ENCODE data around the gene PIP4K2C.
A peak's percentile ranks its signal among the peaks of the same experiment; 100 is the strongest.
"Not testable (repeated sequence)": the region's sequence is repeated elsewhere in the genome, so short reads cannot be mapped to it uniquely, and the experiment has no call there.

PIP4K2C gene

DNA sequence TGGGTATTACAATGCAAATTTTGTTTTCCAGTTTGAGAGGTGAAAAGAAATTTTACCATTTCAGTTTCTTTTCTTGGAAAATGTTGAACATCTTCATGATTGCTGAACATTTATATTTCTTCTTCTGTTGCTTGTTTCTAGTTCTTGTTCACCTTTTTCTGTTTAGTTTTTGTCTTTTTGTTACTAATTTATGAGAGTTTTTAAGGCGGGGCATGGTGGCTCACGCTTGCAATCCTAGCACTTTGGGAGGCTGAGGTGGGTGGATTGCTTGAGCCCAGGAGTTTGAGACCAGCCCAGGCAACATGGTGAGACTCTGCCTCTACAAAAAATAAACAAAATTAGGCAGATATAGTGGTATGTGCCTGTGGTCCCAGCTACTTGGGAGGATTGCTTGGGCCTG is 30.5 kb upstream of the PIP4K2C start:
- DNase-seq = no peak

DNA sequence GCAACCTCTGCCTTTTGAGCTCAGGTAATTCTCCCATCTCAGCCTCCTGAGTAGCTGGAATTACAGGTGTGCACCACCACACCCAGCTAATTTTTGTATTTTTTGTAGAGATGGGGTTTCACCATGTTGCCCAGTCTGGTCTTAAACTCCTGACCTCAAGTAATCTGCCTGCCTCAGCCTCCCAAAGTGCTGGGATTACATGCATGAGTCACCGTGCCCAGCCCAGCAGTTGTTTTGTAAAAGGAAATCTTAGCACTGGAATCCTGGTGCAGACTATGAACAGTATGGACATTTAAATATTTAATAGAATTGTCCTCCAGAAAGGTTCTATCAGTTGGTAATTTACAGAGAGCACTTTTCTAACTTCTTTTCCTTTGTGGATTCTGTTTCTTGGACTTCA is 29.9 kb upstream of the PIP4K2C start:
- peak; percentile 9 for DNase-seq

DNA sequence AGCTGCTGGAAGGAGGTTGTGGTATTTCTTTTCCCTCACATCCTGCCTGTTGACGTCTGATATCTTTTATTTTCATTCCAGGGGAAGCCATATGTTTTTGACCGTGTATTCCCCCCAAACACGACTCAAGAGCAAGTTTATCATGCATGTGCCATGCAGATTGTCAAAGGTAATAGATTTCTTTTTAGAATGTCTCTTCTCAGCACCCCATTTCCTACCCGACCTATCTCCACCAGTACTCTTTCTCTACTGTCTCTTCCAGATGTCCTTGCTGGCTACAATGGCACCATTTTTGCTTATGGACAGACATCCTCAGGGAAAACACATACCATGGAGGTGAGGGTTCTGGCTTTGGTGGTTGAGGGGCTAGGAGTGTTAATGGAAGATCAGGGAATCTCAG is 27.6 kb upstream of the PIP4K2C start:
- no peak for DNase-seq

DNA sequence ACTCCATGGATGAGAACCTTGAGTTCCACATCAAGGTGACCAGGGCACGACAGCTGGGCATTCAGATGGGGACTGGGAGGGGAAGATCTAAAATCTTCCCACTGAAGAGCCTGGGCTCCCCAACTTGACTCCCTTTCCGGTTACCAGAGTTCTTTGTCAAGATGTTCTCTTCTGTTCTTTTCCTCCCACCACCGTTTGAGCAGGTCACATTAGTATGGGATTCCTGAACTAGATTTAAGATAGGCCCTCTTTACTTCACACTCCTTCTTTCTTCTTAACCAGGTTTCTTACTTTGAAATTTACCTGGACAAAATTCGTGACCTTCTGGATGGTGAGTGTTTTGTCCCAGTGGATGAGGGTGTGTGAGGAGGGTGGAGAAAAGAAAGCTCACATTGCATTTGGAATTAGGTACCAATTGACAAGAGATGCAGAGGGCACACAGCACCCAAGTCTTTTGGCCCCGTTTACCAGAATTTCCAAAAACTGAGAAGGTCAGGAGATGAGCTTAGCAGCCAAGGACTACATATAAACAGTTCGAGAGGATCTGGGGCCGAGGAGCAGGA is 26.7 kb upstream of the PIP4K2C start:
- no peak for DNase-seq

DNA sequence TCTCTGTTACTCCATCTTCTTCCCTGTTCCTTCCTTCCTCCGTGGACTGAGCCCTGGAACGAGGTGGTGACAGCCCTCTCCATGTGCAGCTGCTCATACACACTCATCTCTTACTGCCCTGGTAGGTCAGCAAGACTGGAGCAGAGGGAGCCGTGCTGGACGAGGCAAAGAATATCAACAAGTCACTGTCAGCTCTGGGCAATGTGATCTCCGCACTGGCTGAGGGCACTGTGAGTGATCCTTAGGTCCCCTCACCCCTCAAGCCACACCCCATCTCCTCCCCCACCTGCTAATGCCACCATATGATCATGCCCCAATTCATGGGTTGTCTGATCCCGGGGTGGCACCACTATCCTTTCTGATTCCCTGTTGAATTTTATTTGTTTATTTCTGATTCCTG is 22.2 kb upstream of the PIP4K2C start:
- no peak for DNase-seq

DNA sequence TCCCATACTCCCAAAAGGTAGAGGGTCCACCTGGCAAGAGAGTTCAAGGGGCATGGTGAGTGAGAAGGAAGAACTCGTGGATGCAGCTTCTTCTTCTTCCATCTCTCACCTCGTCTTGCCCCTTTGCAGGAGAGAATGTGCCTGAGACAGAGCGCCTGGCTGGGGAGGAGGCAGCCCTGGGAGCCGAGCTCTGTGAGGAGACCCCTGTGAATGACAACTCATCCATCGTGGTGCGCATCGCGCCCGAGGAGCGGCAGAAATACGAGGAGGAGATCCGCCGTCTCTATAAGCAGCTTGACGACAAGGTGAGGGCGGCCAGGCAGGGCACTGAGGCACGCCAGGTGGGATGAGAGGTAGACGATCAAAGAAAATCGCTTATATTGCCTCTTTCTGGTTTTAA is 21.1 kb upstream of the PIP4K2C start:
- no peak for DNase-seq

DNA sequence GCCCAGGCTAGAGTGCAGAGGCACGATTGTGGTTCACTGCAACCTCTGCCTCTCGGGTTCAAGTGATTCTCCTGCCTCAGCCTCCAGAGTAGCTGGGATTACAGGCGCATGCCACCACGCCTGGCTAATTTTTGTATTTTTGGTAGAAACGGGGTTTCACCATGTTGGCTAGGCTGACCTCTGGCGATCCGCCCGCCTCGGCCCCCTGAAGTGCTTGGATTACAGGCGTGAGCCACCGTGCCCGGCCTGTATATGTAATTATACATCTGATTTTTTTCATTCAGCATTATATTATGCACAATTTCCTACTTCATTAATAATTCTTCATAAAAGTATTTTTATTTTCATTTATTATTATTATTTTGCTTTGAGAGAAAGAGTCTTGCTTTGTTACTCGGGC is 20.6 kb upstream of the PIP4K2C start:
- DNase-seq = not testable (repeated sequence)

DNA sequence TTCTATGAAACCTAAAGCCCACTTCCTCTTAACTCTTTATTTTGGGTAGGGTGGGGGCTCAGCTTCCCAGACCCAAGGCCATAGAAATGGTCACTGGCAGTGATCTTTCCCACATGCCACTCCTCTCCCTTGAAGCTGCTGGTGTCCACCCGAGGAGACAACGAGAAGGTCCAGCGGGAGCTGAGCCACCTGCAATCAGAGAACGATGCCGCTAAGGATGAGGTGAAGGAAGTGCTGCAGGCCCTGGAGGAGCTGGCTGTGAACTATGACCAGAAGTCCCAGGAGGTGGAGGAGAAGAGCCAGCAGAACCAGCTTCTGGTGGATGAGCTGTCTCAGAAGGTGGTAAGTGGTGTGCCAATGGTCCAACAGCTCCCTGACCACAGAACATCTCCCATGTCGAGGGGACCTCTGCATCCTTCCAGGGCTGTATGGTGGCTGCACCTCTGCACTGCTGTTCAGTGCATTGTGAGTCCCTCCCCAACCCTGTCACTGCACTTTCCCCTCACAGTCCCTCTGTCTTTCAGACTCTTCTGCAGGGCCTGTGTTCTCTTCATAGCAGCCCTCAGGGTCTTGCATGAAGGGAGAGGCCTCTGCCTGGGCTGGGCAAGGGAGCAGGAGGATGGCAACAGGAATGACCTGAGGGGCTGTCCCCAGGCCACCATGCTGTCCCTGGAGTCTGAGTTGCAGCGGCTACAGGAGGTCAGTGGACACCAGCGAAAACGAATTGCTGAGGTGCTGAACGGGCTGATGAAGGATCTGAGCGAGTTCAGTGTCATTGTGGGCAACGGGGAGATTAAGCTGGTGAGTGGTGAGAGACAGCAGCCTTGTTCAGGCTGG is 18.8 kb upstream of the PIP4K2C start:
- no peak for DNase-seq

DNA sequence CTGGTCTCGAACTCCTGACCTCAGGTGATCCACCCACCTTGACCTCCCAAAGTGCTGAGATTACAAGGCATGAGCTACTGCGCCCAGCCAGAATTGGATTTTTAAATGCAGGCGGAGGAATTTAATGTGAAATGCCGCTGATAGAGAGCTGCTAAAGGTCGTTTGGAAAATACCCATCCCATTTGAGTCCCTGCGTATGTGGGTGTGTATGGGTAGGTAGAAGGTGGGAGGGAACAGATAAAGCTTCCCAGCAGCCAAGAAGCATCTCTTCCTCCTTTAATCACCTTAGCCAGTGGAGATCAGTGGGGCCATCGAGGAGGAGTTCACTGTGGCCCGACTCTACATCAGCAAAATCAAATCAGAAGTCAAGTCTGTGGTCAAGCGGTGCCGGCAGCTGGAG is 16.2 kb upstream of the PIP4K2C start:
- DNase-seq = no peak

DNA sequence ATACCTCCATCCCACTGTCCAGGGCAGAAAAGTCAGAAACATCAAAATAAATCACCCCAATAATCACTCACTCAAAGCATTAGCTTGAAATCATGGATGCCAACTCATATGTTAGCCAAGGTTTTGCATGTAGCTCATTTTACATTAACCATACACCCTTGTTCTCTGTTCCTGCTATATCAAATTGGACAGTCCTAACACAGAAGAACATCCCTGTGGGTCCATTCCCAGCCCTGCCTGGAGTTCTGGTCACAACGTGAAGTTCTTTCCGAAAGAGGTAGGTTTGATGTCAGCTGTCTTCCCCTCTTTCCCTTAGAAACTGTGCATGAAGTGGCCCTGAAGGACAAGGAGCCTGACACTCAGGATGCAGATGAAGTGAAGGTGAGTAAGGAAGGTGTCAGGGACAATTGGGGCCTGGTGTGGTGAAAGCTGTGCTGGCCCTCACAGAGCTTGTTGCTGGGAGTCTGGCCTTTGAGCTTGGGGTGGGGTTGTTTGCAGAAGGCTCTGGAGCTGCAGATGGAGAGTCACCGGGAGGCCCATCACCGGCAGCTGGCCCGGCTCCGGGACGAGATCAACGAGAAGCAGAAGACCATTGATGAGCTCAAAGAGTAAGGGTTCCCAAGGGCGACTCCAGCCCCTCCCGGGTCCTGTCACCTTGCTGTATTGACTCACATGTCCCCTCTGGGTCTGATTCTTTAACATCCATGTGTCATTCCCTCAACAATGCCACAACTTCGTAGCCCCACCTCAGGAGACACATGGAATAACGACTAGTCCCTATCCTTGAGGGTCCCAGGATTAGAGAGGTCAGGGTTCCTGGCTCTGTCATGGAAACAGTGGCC is 15.0 kb upstream of the PIP4K2C start:
- DNase-seq = no peak

DNA sequence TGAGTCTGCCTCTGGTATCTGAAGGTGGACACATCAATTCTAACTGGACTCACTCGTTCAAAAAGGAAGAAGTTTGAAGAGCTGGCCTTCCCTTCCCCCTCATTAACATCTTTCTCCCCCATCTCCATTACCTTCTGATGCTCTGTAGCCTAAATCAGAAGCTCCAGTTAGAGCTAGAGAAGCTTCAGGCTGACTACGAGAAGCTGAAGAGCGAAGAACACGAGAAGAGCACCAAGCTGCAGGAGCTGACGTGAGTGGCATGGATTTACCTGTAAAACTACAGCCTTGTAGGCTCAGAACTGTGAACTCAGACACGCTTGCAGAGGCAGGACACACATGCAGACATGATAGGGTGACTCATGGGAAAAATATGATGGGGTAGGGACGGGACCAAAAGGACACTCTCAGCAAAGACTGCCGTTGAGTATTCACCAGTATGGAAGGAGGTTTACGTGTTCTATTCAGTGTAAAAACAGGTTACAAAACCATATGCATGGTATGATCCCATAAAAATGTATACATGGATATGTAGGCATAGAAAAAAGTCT is 14.3 kb upstream of the PIP4K2C start:
- DNase-seq = no peak

DNA sequence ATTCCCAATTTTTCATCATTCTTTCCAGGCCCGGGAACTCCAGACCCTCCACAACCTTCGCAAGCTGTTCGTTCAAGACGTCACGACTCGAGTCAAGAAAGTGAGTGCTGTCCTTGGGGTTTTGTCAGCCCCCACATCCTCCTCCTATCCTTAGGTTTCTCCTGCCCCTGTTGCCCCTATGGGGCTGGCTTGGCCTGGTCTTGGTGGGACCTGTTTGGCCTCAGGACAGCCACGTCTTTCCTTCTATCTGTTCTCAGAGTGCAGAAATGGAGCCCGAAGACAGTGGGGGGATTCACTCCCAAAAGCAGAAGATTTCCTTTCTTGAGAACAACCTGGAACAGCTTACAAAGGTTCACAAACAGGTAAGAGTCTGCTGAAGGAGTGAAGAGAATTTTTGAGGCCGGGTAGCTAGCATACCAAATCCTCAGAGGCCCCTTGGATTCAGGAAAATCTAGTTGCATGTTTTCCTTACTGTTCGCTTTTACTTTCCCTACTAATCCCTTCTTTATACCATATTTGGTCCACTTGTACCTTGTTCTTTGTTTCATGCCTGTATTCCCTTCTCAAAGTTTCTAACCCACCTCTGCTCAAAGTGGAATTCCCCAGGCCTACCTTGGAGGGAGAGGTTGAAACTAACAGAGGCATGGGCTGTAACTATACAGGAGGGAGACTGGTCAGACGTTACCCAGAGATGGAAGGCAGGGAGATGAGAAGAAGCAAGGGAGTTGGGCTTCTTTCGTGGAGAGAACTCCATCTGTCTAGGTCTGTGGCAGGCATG is 12.8 kb upstream of the PIP4K2C start:
- no peak for DNase-seq

DNA sequence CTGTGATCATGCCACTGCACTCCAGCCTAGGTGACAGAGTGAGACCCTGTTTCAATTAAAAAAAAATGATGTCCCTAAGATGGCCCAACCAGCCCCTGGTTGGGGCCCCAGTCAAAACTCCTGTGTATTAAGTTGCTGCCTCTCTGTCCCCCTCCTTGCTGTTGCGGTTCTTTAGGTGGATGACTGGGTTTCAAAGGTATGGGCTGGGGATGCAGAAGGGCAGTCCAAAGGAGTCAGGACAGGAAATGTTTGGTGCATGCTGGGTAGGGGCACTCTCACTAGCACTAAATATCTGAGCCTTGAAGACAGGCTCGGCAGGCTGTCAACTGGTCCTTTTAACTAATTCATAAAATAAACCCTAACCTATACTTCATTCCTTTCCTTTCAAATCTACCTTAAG is 12.0 kb upstream of the PIP4K2C start:
- no peak for DNase-seq

DNA sequence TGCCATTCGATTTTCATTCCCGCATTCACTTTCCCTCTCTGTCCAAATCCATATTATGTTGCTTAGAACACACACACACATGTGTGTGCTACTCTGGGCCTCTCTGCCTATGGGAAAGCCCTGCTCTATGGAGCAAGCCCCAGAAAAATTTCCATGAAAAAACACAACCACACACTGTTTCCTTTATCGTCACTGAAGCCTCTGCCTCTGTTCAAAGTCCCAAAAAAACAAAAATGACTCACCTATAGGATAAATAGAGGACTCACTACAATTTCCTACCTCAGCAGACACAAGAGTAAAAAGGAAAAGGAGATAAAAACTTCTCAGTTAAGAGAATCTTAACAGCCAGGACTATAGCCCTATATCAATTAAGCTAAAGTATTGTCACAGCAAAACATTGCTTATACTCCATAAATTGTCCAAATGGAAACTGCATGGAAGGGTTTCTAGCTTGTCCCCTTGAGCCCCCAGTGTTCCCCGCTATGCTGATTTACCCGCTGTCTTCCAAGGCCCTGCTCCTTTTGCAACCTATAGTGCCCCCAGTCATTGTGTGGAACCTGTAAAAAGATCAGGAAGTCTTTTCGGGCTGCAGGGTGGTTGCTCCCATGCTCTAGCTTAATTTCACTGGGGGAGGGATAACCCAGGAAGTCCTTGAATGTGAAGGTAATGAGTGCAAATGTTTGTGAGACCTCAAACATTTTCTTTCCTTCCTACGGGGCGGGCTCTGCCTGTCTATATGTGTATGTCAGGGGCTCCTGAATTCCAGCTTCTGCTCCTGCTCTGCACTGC is 11.1 kb upstream of the PIP4K2C start:
- no peak for DNase-seq

DNA sequence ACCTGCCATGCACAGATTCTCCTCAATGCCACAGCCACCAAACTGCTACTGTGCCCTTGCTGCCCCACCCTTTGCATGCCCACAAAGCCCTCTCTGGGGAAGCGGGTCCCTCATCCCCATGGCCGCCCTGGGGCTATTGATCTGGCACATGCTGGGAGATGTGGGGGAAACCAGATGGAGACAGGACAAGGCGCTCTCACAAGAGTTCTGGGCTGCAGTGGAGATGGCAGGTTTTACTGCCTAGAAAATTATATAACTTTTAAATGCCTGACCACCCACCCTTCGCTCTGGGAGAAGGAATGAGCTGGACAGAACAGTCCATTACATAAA is 10.6 kb upstream of the PIP4K2C start:
- no peak for DNase-seq

DNA sequence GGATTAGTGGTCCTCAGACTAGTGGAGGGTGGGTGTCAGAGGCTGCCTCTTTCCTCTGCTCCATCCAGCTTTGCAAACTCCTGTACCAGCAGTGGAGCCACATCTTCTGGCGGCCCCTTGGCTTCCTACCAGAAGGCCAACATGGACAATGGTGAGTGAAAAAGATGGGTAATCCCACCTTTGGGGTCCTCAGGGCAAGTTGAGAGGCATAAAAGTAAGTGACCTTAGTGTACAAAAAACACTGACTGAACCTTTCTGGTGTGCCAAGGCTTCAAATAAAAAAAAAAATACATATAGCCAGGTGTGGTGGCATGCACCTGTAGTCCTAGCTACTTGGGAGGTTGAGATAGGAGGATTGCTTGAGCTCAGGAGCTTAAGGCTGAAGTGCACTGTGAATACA is 9.2 kb upstream of the PIP4K2C start:
- DNase-seq = no peak

DNA sequence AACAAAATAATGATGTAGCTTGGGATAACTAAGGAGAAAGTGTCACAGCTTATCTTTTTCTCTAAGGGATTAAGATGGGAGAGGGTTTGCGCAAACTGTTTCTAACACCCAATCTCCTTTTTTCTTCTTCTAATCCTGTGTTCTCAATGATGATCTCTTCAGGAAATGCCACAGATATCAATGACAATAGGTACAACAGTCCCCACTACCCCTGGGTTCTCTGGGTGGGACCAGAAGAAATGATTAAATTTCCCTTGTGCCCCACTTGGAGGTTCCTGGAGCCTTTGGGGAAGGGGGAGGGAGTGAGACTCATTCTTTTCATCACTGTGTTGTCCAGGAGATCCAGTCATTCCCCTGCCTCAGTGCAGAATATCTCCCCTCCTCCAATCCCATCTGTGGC is 8.6 kb upstream of the PIP4K2C start:
- no peak for DNase-seq

DNA sequence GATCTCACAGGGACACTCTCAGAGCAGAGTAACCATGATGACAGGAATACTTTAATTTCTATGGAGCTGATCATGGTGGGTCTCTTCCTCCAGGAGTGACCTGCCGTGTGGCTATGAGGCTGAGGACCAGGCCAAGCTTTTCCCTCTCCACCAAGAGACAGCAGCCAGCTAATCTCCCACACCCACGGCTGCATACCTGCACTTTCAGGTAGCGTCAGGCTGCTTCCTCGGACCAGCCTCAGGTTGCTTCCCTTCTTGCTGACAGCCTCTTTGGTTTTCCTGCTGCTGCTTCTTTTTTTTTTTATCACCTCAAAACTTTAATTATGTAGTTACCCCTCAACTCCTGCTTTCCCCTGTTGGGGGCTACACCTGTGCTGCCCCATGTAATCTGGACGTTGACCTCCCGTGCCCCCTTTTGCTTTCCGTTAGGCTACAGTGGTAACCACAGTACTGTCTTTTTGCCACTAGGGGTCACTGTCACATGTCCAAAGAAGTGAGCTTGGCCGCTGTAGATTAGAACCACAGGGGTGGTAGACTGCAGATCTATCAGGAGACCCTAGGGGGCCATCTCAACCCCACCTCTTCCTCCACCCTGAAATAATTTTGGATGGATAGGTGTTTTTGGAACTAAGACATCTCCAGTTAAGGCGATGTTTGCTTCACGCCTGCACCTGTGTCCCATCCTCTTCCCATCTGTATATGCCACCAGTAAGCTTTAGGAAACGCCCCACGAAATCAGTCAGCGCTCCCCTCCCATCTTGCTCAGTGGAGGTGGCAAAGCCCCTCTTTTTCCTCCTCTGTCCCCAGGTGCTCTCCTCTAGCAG is 7.8 kb upstream of the PIP4K2C start:
- DNase-seq = peak; percentile 91

DNA sequence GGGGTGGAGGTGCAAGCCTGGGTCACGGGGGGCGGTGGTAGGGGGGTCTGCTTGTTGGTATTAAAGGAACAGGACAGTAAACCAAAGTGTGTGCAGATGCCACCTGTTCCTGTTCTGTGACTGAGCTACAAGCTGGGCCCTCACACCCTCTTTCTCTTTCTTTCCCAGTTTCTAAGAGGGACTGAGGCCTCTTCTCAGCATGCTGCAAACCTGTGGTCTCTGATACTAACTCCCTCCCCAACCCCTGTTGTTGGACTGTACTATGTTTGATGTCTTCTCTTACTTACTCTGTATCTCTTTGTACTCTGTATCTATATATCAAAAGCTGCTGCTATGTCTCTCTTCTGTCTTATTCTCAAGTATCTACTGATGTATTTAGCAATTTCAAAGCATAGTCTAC is 6.9 kb upstream of the PIP4K2C start:
- DNase-seq = no peak

DNA sequence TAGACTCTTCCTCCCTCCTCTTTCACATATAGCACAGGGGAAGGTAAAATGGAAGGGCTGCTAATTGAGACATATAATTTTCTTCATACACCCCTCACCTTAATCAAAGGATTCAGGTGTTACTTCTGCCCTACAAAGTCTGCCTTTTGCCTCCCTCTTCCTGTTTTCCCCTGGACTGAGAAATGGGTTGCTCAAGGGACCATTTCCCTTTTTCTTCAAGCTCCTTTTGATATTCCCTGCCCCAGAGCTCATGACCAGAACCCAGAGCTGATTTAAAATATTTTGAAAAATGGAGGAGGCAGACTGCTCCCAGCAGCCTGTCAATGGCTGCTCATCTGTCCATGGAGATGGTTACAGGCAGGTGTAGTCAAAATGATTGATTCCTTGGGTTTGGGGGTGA is 6.3 kb upstream of the PIP4K2C start:
- DNase-seq = no peak

DNA sequence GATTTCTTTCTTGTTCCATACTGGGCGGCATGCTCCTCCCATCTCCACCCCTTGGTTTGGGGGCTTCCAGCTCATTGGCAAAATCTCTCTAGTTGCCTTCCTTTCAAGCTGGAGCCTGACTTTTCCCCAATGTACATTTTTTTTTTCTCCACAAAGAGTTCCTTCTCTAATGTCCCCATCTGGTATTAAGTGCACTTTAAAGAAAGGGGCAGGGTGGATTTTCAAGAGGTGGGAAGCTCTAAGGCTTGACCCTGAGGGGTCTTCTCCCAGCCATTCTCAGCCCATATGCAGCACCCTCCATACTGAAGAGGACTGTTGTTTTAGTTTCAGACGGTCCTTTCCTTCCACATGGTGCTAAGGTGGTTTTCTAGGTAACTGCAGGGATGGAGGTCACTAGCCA is 5.8 kb upstream of the PIP4K2C start:
- no peak for DNase-seq
